Body of pancreas (tissue), 4 donors: ENCODE data around the gene ROPN1.

Experiments
- CTCF ChIP-seq, 7 experiments: fragments of 450-650 bp in 4 of 7; fragments of 200-600 bp in 3 of 7; sonication (generic) in 3 of 7; IDR thresholded peaks; one replicate each; pipeline ENCODE4 v1.5.1; 2016 to 2019; ENCODE audit warnings: antibody characterized with exemption in 7 of 7
- POLR2A ChIP-seq, 3 donors: fragments of 450-650 bp; IDR thresholded peaks; one replicate each; pipeline ENCODE4 v1.6.1; 2016; ENCODE audit warnings: antibody characterized with exemption in 3 of 3, mild to moderate bottlenecking in 2 of 3

GRCh38 chr3:123920868-123921267 lies 71.1 kb downstream of the ROPN1 start:
- TF ChIP-seq CTCF (IDR thresholded peaks at IDR 0.05) (no peak), POLR2A (IDR thresholded peaks at IDR 0.05) (no peak)
